NCI-H1092 treated with DMSO at 0.1 percent for 48 hours (cell line): ENCODE results near the gene F8A3.
"Not testable (repeated sequence)": the region's sequence is repeated elsewhere in the genome, so short reads cannot be mapped to it uniquely, and the experiment has no call there.

Experiments used
- DNase-seq: peaks from one replicate; lab custom pipeline; 2025; lab: John Stamatoyannopoulos, UW

Gene F8A3

DNA sequence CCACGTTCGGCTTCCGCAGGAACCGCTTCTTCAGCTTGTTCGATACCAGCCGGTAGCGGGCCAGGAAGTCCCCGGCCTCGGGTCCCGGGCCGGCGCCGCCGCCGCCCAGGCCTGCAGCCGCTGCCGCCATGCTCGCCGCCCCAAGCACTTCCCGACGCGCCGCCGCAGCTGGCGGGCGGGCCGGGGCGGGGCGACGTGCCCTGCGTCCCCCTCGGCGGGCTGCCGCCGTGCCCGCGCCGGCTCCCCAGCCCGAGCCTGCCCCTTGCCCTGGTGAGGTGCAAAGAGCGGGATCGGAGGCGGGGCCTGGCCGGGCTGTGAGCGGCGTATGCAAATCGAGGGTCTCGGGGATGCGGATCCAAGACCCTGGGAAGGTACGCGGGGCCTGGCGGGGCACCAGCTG, at the start of gene F8A3:
Gene F8A3, minus strand, starts transcription at position 150 of the 400 bp plus-strand sequence. Its CDS starts 20 bp downstream, at position 130.
- not testable (repeated sequence) for DNase-seq

DNA sequence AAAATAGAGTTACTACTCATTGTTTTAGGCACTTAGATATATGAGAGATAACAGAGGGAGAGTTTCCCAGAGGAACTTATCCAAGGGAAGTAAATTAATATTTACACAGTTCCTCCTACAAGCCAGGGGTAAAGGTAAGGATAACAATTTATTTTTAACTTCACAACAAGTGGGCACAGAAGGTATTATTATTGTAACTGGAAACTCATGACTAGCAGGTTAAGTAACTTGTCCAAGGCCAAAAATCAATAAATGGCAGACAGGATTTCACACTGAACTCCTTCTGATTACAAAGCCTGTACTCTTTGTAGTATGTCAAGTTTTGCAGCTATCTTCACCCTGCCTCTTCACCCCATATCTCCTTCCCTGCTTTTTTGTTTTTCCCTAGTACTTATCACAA, 46.9 kb upstream of the F8A3 start:
- no peak for DNase-seq

DNA sequence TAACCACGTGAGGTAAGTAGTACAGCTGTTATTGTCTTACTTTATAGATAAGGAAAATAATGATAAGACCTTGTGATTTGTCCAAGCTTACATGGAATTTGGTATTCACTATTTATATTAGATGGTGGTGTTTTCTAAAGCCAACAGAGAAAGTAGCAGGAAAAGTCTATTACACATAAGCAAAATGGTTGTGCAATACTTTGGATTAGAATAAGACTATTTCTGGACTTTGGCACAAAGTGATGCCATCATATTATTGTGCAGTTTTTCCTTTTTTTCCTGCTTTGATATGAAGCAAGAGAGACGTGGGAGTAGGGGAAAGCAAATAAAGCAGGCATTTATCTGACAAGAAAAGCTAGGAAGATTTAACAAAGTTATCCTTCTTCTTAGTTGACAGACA, 36.7 kb upstream of the F8A3 start:
- not testable (repeated sequence) for DNase-seq

DNA sequence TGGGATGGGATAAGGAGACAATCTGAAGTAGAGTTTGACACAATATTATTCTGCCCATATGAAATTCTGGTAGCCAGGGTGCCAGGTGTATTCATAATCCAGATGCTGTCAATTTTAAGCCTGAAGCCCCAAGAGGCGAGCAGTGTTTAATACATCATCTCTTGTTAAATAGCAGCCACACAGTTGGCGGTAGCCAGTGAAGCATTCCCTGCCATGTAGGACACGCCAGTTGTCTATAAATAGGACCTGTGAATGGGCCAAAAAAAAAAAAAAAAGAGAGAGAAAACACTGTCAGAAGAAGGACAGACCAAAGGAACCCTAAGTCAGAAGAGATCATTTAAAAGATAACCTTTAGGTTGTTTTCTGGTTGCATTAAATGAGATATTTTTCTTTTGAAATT, 33.0 kb upstream of the F8A3 start:
- DNase-seq, result not testable (repeated sequence)

DNA sequence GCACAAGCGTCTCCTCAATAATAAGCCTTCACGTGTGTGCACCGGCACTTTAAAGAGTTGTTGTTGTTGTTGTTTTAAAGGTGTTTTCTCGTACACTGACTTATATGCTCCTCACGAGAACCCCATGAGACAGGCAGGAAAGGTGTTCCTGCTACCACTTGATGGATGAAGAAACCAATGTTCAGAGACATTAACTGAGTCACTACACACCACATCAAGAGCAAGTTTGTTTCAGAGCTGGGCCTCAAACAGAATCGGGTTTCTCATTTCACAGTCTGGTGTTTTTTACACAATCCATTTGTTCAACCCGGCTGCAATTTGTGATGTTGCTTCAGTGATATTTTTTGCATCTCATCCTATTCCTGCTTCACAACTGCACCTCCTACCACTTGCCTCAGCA, 18.7 kb upstream of the F8A3 start:
- not testable (repeated sequence) for DNase-seq

DNA sequence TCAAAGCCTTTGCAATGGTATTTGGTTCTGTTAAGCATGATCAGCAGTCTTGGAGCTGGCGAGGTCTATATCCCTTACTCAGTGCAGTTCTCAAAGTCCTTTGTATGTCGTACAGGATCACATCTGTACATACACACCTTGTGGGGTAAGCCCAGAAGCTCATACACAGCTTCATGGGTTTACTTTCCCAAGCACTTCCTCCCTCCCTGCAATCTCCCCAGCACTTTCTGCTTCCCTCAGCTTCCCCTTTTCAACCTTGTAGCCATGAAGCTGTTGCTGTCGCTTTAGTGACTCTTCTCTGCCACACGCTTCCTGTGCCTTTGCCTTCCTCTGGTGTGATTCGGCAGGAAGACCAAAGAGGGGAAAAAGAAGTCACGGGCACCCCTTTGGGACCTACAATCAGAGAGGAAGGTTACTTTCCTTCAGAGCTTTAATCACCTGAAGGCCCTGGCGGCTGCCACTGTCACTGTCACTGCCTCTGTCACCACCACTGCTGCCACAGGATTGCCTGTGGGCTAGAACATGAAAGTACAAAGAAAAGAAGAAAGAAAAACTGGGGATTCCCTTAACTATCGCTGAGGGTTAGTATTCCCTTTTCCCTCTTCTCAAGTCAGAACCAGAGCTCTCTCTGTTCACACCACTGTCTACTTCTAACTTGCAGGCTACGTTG, 8.0 kb upstream of the F8A3 start:
- DNase-seq, result not testable (repeated sequence)

DNA sequence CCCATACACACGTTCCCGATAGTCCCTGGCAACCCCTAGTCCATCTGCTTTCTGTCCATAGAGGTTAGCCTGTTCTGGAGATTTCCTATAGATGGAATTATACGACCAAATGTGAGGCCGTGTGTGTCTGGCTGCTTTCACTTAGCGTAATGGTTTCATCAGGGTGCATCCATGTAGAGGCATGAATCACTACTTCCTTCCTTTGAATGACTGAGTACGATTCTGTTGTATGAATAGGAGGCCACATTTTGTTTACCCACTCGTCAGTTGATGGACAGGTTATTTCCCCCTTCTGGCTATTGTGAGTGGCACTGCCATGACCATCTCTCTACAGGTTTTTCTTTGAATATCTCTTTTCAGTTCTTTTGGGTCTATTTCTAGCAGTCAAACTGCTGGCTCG, 2.1 kb upstream of the F8A3 start:
- not testable (repeated sequence) for DNase-seq

DNA sequence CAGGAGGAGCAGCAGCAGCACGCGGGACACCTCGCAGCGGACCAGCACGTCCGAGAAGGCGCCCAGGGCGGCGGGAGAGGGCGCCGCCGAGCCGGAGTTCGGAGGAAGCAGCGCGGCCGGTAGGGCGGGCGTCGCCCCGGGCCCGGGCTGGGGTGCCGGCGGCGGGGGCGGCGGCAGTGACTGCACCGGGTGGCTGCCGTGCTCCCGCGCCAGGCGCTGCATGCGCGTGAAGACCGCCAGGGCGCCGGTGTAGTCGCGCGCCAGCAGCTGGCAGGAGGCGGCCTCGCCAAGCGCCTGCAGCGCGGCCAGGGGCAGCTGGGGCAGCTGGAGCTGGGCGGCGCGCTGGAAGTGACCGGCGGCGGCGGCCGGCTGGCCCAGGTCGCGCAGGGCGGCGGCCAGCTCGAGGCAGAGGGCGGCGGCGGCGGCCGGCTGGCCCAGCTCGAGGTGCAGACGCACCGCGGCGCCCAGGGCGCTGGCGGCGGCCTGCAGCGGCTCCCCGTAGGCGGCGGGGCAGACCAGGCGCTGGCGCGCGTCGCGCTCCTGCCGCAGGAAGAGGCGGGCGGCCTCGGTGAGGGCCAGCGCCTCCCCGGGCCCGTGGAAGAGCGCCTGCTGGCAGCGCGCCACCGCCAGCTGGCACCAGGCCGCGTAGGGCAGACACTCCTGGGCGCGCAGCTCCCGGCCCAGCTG, 516 bp downstream of the F8A3 start:
- DNase-seq, result not testable (repeated sequence)

DNA sequence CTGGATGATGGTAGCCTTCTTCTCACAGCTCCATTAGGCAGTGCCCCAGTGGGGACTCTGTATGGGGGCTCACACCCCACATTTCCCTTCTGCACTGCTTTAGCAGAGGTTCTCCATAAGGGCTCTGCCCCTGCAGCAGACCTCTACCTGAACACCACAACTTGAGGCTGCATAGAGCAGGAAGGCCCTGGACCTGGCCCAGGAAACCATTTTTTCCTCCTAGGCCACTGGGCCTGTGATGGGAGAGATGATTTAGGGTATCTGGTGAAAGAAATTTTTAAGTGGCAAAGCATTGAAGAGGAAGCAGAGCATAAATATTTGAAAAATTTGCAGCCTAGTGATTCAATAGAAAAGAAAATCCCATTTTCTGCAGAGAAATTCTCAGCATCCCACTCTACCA, 17.3 kb downstream of the F8A3 start:
- no peak for DNase-seq

DNA sequence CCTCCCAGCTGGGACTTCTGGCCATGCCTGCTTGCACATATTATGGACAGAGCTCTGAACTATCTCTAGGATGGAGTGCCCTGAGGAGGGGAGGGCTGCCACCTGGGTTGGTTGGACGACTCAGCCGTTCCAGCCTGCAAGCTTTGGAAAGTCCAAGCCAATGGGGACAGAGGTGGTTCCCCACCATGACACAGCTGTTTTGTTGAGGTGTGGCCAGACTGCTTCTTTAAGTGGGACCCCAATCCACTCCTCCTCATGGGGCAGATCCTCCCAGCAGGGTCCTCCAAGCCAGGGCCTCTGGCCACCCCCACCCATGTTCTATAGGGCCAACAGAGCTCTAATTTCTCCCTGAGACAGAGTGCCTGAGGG, 22.7 kb downstream of the F8A3 start:
- no peak for DNase-seq

DNA sequence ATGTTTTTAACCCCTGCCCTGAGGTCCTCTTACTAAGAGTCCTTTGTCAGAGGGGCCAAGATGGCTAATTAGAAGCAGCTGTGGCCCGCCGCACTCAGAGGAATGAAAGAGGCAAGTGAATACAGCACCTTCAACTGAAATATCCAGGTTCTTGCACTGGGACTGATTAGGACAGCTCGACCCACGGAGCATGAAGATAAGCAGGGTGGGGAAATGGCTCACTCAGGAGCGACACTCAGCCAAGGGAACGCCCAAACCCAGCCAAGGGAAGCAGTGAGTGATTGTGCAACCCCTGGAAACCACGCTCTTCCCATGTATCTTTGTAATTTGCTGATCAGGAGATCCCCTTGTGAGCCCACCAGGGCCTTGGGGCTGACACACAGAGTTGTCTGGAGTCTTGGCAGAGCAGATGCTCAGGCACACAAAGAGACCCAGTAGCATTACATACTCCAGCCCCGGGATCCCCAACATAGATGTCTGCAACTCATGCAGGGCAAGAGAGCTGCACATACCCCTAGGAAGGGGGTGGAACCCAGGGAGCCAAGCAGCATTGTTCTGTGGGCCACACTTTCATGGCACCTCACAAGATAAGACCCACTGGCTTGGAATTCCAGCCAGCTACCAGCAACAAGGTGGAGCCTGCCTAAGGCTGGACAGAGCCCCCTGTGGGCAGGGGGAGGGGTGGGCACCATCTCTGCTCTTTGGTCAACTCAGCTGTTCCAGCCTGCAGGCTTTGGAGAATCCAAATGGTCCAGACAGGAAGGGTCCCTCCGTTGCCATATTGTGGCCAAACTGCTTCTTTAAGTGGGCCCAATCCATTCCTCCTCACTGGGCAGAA, 23.3 kb downstream of the F8A3 start:
- DNase-seq, result no peak

DNA sequence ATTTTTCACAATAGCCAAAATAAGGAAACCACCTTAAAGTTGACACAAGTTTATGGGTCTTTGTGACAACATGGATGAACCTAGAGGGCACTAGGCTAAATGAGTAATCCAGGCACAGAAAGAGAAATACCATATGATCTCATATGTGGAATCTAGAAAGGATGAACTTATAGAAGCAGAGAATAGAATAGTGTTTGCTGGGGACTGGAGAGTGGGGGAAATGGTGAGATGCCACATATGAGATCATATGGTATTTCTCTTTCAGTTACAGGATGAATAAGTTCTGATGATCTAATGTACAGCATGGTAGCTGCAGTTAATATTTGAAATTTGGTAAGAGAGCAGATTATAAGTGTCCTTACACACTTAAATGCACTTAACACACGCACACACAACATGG, 40.7 kb downstream of the F8A3 start:
- no peak for DNase-seq
